Upper lobe of left lung (tissue), 6 donors: Measurements from ENCODE around the gene FIBCD1. TPM values are rescaled to one million over a fixed set of nuclear protein-coding genes. Genes with fewer than 3 reads are reported as not detected.

Experiments
- ATAC-seq, 2 donors: fragments of 200-7000 bp; cut with Tn5 transposase; one replicate each; pipeline ENCODE4 v1.9.1; 2022; ENCODE audit warnings: mild to moderate bottlenecking in 2 of 2, moderate library complexity in 2 of 2; ENCODE audit not compliant: low FRiP score in 2 of 2
- DNase-seq, 2 donors: peaks; one replicate each; pipeline ENCODE4 v3.0.0-alpha.2; 2019 to 2020
- H3K27ac ChIP-seq, 4 donors: fragments of 200-600 bp; sonication (generic); one replicate each; pipeline ENCODE4 v1.5.1; 2016 to 2019
- H3K27me3 ChIP-seq, 4 donors: fragments of 200-600 bp; sonication (generic); one replicate each; pipeline ENCODE4 v1.5.1; 2017 to 2019
- H3K36me3 ChIP-seq, 4 donors: fragments of 200-600 bp; sonication (generic); one replicate each; pipeline ENCODE4 v1.5.1; 2016 to 2019
- H3K4me1 ChIP-seq, 4 donors: fragments of 200-600 bp; sonication (generic); one replicate each; pipeline ENCODE4 v1.5.1; 2018 to 2019
- H3K4me3 ChIP-seq, 4 donors: fragments of 200-600 bp; sonication (generic); one replicate each; pipeline ENCODE4 v1.5.1; 2017 to 2019; ENCODE audit warnings: mild to moderate bottlenecking in 2 of 4, moderate library complexity in 1 of 4
- H3K9me3 ChIP-seq, 4 donors: fragments of 200-600 bp; sonication (generic); one replicate each; pipeline ENCODE4 v1.5.1; 2018 to 2019
- CTCF ChIP-seq, 6 experiments: fragments of 450-650 bp in 4 of 6; fragments of 200-600 bp in 2 of 6; sonication (generic) in 2 of 6; IDR thresholded peaks; one replicate each; pipeline ENCODE4 v1.5.1; 2016 to 2019; ENCODE audit warnings: antibody characterized with exemption in 6 of 6
- EP300 ChIP-seq, 4 donors: sonication (generic); formaldehyde crosslinking; IDR thresholded peaks; one replicate each; pipeline ENCODE4 v1.5.1; 2017; ENCODE audit warnings: antibody characterized with exemption in 4 of 4, control low read depth in 2 of 4
- POLR2A ChIP-seq, 4 donors: fragments of 450-650 bp; IDR thresholded peaks; one replicate each; pipeline ENCODE4 v1.5.1; 2016 to 2017; ENCODE audit warnings: antibody characterized with exemption in 4 of 4, mild to moderate bottlenecking in 2 of 4
- POLR2AphosphoS5 ChIP-seq, 2 donors: sonication (generic); formaldehyde crosslinking; IDR thresholded peaks; one replicate each; pipeline ENCODE4 v1.5.1; 2017; ENCODE audit warnings: antibody characterized with exemption in 2 of 2
- WGBS, 2 donors: methylation state at CpG; one replicate each; pipeline ENCODE4 v1.1.5; 2017 to 2018; 5-methylcytosine and 5-hydroxymethylcytosine counted together
- total RNA-seq, 6 donors: library from RNA; depleted of rRNA in 4 of 6; stranded (reverse); fragments of >200 nt in 4 of 6; gene quantifications; one replicate each; pipeline versions ENCODE4 v1.1.0 to v1.2.1, GENCODE V29; 2016 to 2021
- donor health status: DM: no; HTN: no; CAD: no; lungs with moderate emphysema.
- donor health status: DM: no; HTN: yes; CAD: no; lungs with severe emphysema.

The FIBCD1 gene
- total RNA-seq, 6 donors from 2014 or later, result 0.30 to 15.8 (median 4.1) TPM

- TF ChIP-seq POLR2A (IDR thresholded peaks at IDR 0.05) (no peak), POLR2AphosphoS5 (IDR thresholded peaks at IDR 0.05) (no peak), EP300 (IDR thresholded peaks at IDR 0.05) (no peak), CTCF (IDR thresholded peaks at IDR 0.05) (no peak)
- Histone ChIP-seq H3K27ac (no peak overlapping the region), H3K9me3 (no peaks in the 10 kb centered on the region), H3K27me3 (no peaks in the 10 kb centered on the region), H3K4me3 (no peak overlapping the region), H3K4me1 (no peaks in the 10 kb centered on the region), H3K36me3 (no peaks in the 10 kb centered on the region)
- no peak for DNase-seq
- no peak for ATAC-seq
- 61 to 62% methylated on average over 23 to 24 of the region's 24 CpGs for WGBS, 2 donors
These were observed 47.4 kb upstream of the FIBCD1 start for GRCh38 chr9:130986356-130986965.

GRCh38 chr9:130985606-130986162 lies 46.6 kb upstream of the FIBCD1 start:
- H3K27ac ChIP-seq, result no peak overlapping the region
- no peaks in the 10 kb centered on the region for H3K27me3 ChIP-seq
- WGBS, 2 donors, result 66 to 84% methylated on average over 5 of the region's 5 CpGs
- no peak overlapping the region for H3K4me3 ChIP-seq
- no peak for TF ChIP-seq POLR2A (IDR thresholded peaks at IDR 0.05)
- H3K4me1 ChIP-seq, result no peaks in the 10 kb centered on the region
- no peaks in the 10 kb centered on the region for H3K36me3 ChIP-seq
- no peaks in the 10 kb centered on the region for H3K9me3 ChIP-seq
- DNase-seq (no peak), ATAC-seq (no peak)

- no peaks in the 10 kb centered on the region for H3K9me3 ChIP-seq
- H3K4me3 ChIP-seq, result no peak overlapping the region
- no peaks in the 10 kb centered on the region for H3K4me1 ChIP-seq
- TF ChIP-seq POLR2AphosphoS5 (IDR thresholded peaks at IDR 0.05) (no peak), POLR2A (IDR thresholded peaks at IDR 0.05) (no peak), CTCF (IDR thresholded peaks at IDR 0.05) (no peak), EP300 (IDR thresholded peaks at IDR 0.05) (no peak)
- WGBS, 2 donors, result 80 to 92% methylated on average over 4 to 6 of the region's 6 CpGs
- H3K27ac ChIP-seq, result no peak overlapping the region
- H3K36me3 ChIP-seq, result no peaks in the 10 kb centered on the region
- ATAC-seq (no peak), DNase-seq (no peak)
- no peaks in the 10 kb centered on the region for H3K27me3 ChIP-seq
These were observed 46.0 kb upstream of the FIBCD1 start for GRCh38 chr9:130985029-130985428.

- 77 to 83% methylated on average over 8 of the region's 8 CpGs for WGBS, 2 donors
- TF ChIP-seq CTCF (IDR thresholded peaks at IDR 0.05) (no peak), POLR2AphosphoS5 (IDR thresholded peaks at IDR 0.05) (no peak), EP300 (IDR thresholded peaks at IDR 0.05) (no peak), POLR2A (IDR thresholded peaks at IDR 0.05) (no peak)
- ATAC-seq (no peak), DNase-seq (no peak)
- H3K9me3 ChIP-seq, result no peaks in the 10 kb centered on the region
- no peaks in the 10 kb centered on the region for H3K4me1 ChIP-seq
- H3K4me3 ChIP-seq, result no peak overlapping the region
- H3K27me3 ChIP-seq, result no peaks in the 10 kb centered on the region
- no peaks in the 10 kb centered on the region for H3K36me3 ChIP-seq
- H3K27ac ChIP-seq, result no peak overlapping the region
These were observed 45.5 kb upstream of the FIBCD1 start for GRCh38 chr9:130984521-130984920.

- H3K27ac ChIP-seq, result no peak overlapping the region
- no peaks in the 10 kb centered on the region for H3K36me3 ChIP-seq
- no peak overlapping the region for H3K4me3 ChIP-seq
- H3K4me1 ChIP-seq, result no peaks in the 10 kb centered on the region
- no peak for DNase-seq
- H3K9me3 ChIP-seq, result no peaks in the 10 kb centered on the region
- WGBS, 2 donors, result 83 to 87% methylated on average over 11 of the region's 11 CpGs
- ATAC-seq, result no peak
- no peak for TF ChIP-seq POLR2AphosphoS5 (IDR thresholded peaks at IDR 0.05)
- TF ChIP-seq POLR2A (IDR thresholded peaks at IDR 0.05), result no peak
- TF ChIP-seq EP300 (IDR thresholded peaks at IDR 0.05), result no peak
- no peak for TF ChIP-seq CTCF (IDR thresholded peaks at IDR 0.05)
- H3K27me3 ChIP-seq, result no peaks in the 10 kb centered on the region
These were observed 44.9 kb upstream of the FIBCD1 start for GRCh38 chr9:130983970-130984369.
